Activated CD4-positive, alpha-beta T cell treated with anti-CD3 and anti-CD28 coated beads, Interleukin-2, amount 10 ng/mL, durations not matched to agents 24 days and 14 days (primary cell): ENCODE data around the gene KCTD19. TPM values are rescaled to one million over a fixed set of nuclear protein-coding genes. Genes with fewer than 3 reads are reported as not detected.

Experiments
- DNase-seq: peaks from one replicate; pipeline ENCODE4 v3.0.0; 2022
- H3K27ac Mint-ChIP-seq: one replicate; pipeline ENCODE4 v1.8.0; 2022; ENCODE audit warnings: mild to moderate bottlenecking, mixed read lengths
- H3K27me3 Mint-ChIP-seq: one replicate; pipeline ENCODE4 v1.8.0; 2022; ENCODE audit warnings: mixed read lengths
- H3K36me3 Mint-ChIP-seq: one replicate; pipeline ENCODE4 v1.8.0; 2022; ENCODE audit warnings: low read depth, mild to moderate bottlenecking, mixed read lengths
- H3K4me1 Mint-ChIP-seq: one replicate; pipeline ENCODE4 v1.8.0; 2021; ENCODE audit warnings: mixed read lengths
- H3K4me3 Mint-ChIP-seq: one replicate; pipeline ENCODE4 v1.8.0; 2022; ENCODE audit warnings: mild to moderate bottlenecking, moderate library complexity, mixed read lengths
- H3K9me3 Mint-ChIP-seq: one replicate; pipeline ENCODE4 v1.8.0; 2021; ENCODE audit warnings: mixed read lengths
- intact Hi-C: fragments of 100-400 bp; cut with micrococcal nuclease; formaldehyde crosslinking; loops from one replicate; pipeline ENCODE4 v1.15.1; 2023
- total RNA-seq: library from RNA; stranded (reverse); gene quantifications from 2 replicates; pipeline ENCODE4 v1.2.3, GENCODE V29; 2022

The KCTD19 gene
- total RNA-seq, 1 donor from 2014 or later, result 1.0 TPM

DNA sequence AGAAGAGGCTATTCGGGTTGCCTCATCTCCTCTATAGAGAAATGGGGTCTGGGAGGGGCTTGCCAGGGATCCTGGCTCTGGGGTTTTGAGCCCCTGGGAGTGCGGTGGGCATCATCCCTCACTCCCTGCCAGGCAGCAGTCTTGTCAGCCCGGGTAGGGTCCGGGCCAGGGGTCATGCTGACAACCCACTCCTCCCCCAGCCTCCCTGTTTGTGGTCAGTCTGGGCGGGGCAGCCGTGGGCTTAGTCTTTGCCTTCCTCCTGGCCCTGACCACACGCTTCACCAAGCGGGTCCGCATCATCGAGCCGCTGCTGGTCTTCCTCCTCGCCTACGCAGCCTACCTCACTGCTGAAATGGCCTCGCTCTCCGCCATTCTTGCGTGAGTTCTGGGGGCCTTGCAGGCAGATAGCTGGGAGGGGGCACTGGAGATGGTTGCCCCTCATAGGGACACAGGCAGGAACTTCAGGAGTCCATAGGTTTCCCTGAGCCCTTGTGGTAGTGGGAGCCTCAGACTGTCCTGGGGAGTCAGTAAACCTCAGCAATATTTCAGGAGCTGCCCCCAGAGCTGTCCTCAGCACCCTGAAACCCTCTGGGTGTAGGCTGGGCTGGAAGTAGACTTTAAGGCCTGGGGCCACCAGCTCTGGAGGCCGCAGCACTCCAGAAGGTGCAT, 70.9 kb downstream of the KCTD19 start:
- Mint-ChIP-seq H3K9me3 (no peaks in the 10 kb centered on the region), H3K36me3 (no peaks in the 10 kb centered on the region)
- intact Hi-C loops, result no loop called here

DNA sequence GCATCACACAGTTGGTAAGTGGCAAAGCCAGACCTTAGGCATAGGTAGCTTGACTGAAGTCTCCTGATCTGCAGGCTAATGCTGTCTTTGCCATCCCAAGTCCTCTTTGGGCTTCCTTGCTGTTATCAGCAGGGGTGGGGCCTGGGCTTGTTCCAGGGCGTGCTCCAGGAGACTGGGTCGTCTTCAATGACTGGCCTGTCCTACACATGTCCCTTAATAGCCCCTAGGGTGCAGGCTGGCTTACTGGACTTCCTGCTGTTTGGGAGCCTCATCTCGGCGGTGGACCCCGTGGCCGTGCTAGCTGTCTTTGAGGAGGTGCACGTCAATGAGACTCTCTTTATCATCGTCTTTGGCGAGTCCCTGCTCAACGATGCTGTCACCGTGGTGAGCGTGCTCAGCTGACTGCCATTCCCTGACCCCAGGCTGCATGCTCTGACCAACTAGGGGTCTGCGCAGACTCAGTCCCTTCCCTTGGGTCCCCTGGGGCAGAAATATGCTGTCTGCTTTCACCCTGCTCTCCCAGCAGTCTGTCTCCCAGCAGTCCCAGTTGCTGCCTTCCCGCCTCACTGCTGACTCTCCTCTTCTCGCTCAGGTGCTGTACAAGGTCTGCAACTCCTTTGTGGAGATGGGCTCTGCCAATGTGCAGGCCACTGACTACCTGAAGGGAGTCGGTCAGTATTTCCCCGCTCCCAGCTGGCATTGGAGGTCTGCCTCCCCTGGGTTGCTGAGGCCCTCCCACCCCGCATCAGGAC, 71.6 kb downstream of the KCTD19 start:
- H3K27ac Mint-ChIP-seq, result no peak overlapping the region
- H3K36me3 Mint-ChIP-seq, result no peaks in the 10 kb centered on the region
- H3K4me1 Mint-ChIP-seq, result peaks cover 4% of the 10 kb centered on the region
- H3K27me3 Mint-ChIP-seq, result peaks cover 7% of the 10 kb centered on the region
- H3K9me3 Mint-ChIP-seq, result no peaks in the 10 kb centered on the region
- intact Hi-C loops, result no loop called here
- no peak for DNase-seq
- H3K4me3 Mint-ChIP-seq, result no peak overlapping the region

More for the DNA sequence above, 70.9 kb downstream of the KCTD19 start:
- Mint-ChIP-seq H3K27ac (no peak overlapping the region), H3K27me3 (peaks cover under 1% of the 10 kb centered on the region), H3K4me1 (peaks cover 3% of the 10 kb centered on the region), H3K4me3 (no peak overlapping the region)
- DNase-seq, result no peak

DNA sequence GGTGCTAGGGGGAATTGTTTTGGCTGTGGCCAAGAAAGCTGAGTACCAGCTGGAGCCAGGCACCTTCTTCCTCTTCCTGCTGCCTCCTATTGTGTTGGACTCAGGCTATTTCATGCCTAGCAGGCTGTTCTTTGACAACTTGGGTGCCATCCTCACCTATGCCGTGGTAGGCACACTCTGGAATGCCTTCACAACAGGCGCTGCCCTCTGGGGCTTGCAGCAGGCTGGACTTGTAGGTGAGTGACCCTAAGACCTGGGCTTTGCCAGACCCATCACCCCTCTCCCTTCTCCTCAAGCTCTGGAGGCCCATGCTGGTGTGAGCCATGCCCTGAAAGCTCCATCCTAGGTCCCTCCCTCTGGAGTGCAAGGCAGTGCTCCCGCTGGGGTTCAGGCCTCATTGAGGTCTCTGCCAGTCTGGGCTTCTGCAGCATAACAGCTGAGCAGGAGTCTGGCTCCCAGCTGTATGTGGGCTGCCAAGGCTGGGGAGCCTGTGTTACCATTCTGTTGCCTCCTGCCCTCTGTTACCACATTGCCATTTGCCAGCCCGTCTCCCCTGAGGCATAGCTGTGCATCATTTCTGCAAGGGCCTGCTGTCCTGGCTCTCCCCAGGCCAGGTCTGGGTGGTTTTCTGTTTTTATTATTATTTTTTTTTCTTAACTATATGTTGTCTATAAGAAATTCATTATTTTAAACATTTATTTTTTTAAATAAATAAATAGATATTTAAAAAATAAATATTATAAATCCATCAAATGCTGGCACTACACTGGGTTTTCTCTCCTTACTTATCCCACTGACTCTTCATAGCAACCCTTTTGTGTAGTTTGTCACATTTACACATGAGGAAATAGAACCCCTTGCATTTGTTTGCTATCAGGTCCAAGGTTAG, 73.7 kb downstream of the KCTD19 start:
- no peak for DNase-seq
- Mint-ChIP-seq H3K27me3 (peaks cover 14% of the 10 kb centered on the region), H3K27ac (no peak overlapping the region), H3K36me3 (no peaks in the 10 kb centered on the region), H3K4me3 (no peak overlapping the region), H3K9me3 (no peaks in the 10 kb centered on the region), H3K4me1 (peaks cover 19% of the 10 kb centered on the region)
- intact Hi-C loops, result no loop called here

DNA sequence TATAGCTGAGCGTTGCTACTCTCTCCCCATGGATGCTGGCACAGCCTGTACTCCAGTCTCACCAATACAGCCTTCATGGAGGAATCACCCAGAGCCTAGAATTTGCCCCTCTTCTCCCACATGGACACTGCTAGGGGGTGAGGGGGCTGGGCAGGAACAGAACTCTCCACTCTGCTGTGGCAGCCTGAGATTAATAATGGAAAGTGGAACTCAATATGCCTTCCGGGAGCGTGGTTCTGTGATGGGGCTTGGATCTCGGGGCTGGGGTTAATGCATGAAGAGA, 76.6 kb downstream of the KCTD19 start:
- Mint-ChIP-seq H3K4me3 (peak overlapping the region; percentile 89), H3K9me3 (no peaks in the 10 kb centered on the region), H3K27me3 (peaks cover 14% of the 10 kb centered on the region), H3K27ac (no peak overlapping the region), H3K4me1 (peaks cover 29% of the 10 kb centered on the region), H3K36me3 (peaks cover 2% of the 10 kb centered on the region)
- DNase-seq, result no peak
- intact Hi-C loops, result no loop called here

DNA sequence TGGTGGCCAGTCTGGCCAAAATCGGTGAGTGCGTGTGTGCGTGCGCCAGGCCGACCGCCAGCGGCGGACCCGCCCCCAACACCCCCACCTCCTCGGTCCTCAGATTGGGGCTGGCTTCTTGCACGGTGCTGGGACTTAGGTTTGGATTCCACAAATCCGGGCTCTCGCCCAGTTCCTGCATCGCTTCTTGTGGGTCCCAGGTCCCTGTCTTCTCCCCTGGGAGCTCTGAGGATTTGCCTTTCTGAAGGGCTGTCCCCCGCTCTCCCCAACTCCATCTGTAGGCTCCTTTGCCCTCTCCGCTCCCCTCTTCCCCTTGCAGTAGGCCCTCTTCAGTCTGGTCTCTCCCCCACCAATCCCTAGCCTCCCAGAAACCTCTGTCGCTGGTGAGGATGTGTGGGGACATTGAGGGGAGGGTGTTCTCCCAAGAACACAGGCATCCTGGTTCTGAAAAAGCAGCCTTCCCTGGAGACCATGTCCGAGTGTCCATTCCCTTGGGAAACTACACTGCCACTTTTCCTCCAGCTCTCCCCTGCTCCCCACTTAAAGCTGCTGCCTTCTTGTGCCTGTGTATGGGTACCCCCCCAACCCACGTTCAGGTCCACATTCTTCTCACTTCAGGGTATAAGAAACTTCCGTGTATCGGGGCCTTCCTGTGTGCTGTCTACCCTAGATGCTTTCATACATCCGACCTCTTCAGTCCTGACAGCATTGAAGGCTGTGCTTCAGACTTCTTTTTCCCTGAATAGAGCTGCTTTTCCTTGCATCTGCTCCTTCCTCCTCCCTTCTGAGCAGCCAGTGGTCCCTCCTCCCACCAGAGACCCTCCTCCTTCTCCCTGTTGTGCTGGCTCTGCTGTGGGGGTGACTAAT, 77.1 kb downstream of the KCTD19 start:
- Mint-ChIP-seq H3K4me1 (peaks cover 35% of the 10 kb centered on the region), H3K27ac (peak overlapping the region; percentile 31), H3K36me3 (peaks cover 4% of the 10 kb centered on the region), H3K4me3 (peak overlapping the region; percentile 89), H3K27me3 (peaks cover 14% of the 10 kb centered on the region), H3K9me3 (no peaks in the 10 kb centered on the region)
- intact Hi-C loops, result loop anchor here (10.0 kb wide), 1 partner anchor 595 kb away; the partner anchor contains the start of genes CENPT, NUTF2 and THAP11
- DNase-seq, result no peak

DNA sequence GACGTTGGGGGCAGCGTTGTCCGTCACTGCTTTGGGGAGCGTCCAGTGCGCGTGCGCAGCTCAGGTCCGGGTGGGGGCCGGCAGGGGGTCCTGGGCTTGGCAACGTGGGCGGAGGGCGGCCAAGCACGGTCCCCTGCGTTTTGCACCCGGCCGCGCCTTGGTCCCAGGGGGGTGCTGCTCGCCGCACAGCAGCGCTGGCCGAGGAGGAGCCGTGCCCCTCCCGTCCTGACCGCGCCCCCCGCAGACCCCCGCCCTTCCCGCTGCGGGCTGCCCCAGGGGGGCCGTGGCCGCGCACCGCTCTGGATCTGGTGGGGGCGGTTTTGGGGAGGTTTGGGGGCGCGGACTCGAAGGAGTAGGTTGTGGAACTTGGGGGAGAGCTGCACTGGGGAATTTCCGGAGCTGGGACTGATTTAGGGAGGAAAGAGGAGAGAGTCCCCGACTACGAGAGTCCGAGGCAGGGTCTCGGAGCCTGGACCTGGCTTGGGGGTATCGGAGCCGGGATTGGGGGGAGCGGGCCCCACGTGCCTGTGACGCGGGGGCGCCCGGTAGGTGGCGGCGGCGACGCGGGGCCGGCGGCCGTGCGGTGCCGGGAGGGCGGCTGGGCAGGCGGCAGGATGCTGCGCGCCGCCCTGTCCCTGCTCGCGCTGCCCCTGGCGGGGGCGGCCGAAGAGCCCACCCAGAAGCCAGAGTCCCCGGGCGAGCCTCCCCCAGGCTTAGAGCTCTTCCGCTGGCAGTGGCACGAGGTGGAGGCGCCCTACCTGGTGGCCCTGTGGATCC, 78.0 kb downstream of the KCTD19 start, which contains the start of gene SLC9A5:
Gene SLC9A5 (plus strand): TSS at position 579 of the 777 bp plus-strand sequence. CDS start 36 bp downstream, at position 615.
- Mint-ChIP-seq H3K4me1 (peaks cover 42% of the 10 kb centered on the region), H3K9me3 (no peaks in the 10 kb centered on the region), H3K36me3 (peaks cover 4% of the 10 kb centered on the region), H3K27ac (peak within 1 kb of the TSS; percentile 91), H3K27me3 (peaks cover 14% of the 10 kb centered on the region), H3K4me3 (peak within 1 kb of the TSS; percentile 89)
- DNase-seq, result peak; percentile 86
- intact Hi-C loops, result loop anchor here (10.0 kb wide), 1 partner anchor 596 kb away; the partner anchor contains the start of genes CENPT, NUTF2 and THAP11

DNA sequence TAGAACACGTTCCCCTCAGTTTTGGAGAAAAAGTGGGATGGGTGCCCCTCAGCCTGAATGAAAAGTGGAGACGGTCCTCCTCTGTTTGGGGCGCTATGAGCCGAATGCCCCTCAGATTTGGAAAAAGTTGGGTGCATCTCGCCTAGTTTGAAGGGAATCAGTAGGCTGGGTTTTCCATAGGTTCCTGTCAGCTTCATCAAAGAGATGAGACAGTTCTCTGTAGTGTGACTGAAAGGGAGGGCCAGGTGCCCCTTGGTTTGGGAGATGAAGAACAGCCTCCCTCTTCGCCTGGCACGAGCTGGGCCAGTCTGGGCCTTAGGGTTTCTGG, 78.5 kb downstream of the KCTD19 start:
- DNase-seq, result no peak
- no peaks in the 10 kb centered on the region for H3K9me3 Mint-ChIP-seq
- H3K27me3 Mint-ChIP-seq, result peaks cover 14% of the 10 kb centered on the region
- peaks cover 4% of the 10 kb centered on the region for H3K36me3 Mint-ChIP-seq
- peak overlapping the region; percentile 89 for H3K4me3 Mint-ChIP-seq
- H3K4me1 Mint-ChIP-seq, result peaks cover 45% of the 10 kb centered on the region
- H3K27ac Mint-ChIP-seq, result peak overlapping the region; percentile 91
- intact Hi-C loops, result loop anchor here (10.0 kb wide), 1 partner anchor 597 kb away; the partner anchor contains the start of genes CENPT, NUTF2 and THAP11

DNA sequence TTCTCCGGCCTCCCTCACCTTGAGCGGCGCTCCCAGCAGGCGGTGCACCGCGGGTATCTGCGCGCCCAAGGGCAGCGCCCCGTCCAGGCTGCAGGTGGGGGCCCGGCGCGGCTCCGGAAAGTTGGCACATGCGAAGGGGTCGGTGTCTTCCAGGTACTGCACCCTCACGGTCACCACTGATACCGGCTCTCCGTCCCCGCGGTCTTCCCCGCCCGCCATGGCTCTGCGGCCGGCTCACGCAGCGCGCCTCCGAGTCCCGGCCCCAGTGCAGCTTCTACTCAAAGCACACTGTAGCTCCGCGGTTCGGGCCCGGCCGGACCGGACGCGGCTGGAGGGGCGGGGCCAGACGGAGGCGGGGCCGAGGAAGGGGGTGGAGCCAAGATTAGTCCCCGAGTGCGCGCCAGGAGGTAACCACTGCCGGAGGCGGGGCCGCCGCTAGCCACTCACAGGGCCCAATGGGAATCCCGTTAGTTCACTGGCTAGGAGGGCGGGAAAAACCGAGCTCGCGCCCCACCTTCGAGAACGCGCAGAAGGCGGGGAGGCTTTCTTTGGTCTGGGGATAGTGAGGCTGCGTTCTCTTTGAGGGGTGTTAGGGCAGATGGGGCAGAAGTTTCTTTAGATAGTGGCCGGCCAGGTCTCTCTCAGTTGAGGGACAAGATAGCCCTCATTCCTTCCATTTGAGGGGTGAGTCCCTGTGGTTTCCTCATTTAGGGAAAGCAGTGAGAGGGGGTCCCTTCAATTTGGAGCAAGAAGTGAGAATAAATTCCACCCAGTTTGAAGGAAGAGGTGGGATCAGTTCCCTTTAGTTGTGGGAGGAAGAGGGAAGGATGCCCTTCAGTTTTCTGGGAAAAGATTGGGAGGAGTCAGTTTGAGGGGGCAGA, 79.1 kb downstream of the KCTD19 start, which contains the start of gene FHOD1:
Gene FHOD1 (minus strand): TSS at position 290 of the 881 bp plus-strand sequence. CDS start 71 bp downstream, at position 219.
- intact Hi-C loops, result loop anchor here (1.0 to 10.0 kb wide), 5 partner anchors 31 to 597 kb away; partner anchors contain the start of genes ATP6V0D1, CENPT, CTCF and MATCAP1
- Mint-ChIP-seq H3K9me3 (no peaks in the 10 kb centered on the region), H3K4me3 (peak within 1 kb of the TSS; percentile 89), H3K4me1 (peaks cover 48% of the 10 kb centered on the region), H3K27ac (peak within 1 kb of the TSS; percentile 91), H3K27me3 (peaks cover 14% of the 10 kb centered on the region), H3K36me3 (peaks cover 7% of the 10 kb centered on the region)
- DNase-seq, result peak; percentile 100

DNA sequence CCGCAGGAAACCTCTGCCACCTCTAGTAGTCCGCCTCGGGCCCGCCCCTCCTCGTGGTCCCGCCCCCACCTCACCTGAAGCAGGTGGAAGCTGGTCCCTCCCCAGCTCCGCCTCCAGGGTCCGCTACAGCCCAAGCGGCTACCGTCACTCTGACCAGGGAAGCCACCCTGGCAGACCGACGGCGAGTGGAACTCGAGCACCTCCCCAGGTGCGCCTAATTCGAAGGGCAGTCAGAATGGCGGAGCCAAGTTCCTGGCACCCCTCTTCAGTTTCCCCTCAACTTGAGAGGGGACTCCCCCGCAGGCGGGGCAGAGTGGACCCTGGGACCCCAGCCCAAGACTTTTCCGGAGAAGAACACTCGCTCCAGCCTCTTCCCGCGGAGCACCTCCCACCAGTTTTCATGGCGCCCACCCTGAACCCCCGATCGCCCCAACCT, 79.8 kb downstream of the KCTD19 start:
- Mint-ChIP-seq H3K27ac (peak overlapping the region; percentile 91), H3K9me3 (no peaks in the 10 kb centered on the region), H3K27me3 (peaks cover 14% of the 10 kb centered on the region), H3K4me3 (peak overlapping the region; percentile 89), H3K4me1 (peaks cover 49% of the 10 kb centered on the region), H3K36me3 (peaks cover 7% of the 10 kb centered on the region)
- DNase-seq, result peak; percentile 81
- intact Hi-C loops, result loop anchor here (1.0 to 10.0 kb wide), 5 partner anchors 32 to 598 kb away; partner anchors contain the start of genes ATP6V0D1, CENPT, CTCF and MATCAP1

DNA sequence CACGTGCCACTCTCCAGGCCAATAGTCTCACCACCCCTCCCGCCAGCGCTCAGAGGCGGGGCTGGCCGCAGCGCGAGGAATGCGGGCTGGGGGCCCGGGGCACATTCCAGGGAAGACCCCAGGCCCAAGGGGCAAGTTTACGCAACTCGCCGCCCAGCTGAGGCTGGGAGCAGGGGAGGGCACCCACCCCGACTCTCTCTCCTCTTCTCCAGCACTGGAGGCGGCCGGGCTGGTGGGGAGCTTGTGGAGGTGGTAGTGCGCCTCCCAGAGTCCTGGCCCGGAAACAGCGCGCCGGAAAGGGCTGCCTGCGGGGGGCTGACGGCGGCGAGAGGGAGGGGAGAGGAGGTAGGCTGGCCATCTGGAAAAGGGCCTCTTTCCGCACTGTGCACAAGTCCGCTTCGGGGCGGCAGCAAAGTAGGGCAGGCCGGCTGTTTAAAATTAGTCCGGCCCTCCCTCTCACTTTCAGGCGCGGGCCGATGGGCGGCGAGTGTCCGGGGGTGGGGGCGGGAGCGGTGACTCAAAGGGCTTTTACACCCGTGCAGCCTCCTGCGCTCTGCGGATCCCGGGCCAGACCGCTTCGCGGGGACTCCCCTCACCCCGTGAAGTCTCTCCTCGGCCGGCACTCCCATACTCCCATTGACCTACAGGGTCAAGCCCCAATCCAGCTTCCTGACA, 80.3 kb downstream of the KCTD19 start:
- H3K27ac Mint-ChIP-seq, result peak overlapping the region; percentile 91
- H3K9me3 Mint-ChIP-seq, result no peaks in the 10 kb centered on the region
- peak overlapping the region; percentile 89 for H3K4me3 Mint-ChIP-seq

DNA sequence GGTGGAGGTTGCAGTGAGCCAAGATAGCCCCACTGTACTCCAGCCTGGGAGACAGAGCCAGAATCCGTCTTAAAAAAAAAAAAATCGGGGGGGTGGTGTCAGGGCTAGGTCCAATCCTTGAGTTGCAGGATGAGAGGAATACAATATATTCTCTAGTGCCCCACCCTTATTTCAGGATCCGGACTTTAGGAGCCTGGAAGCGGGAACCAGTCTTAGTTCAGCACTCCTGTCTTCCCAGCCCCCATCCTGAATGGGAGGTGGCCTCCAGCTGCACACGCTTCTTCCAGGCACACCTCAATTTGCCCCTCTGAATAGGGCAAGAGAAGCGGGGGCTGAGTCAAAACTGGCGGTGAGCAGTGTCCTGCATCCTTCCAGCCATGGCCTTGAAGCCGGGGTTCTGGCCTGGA, 80.9 kb downstream of the KCTD19 start:
- H3K4me1 Mint-ChIP-seq, result peaks cover 54% of the 10 kb centered on the region

More for the DNA sequence above, 80.3 kb downstream of the KCTD19 start:
- intact Hi-C loops, result loop anchor here (2.0 to 10.0 kb wide), 4 partner anchors 33 to 599 kb away; partner anchors contain the start of genes CENPT, CTCF, MATCAP1 and NUTF2
- Mint-ChIP-seq H3K4me1 (peaks cover 52% of the 10 kb centered on the region), H3K27me3 (peaks cover 14% of the 10 kb centered on the region), H3K36me3 (peaks cover 12% of the 10 kb centered on the region)
- peak; percentile 84 for DNase-seq

More for the DNA sequence above, 80.9 kb downstream of the KCTD19 start:
- Mint-ChIP-seq H3K9me3 (no peaks in the 10 kb centered on the region), H3K27me3 (peaks cover 14% of the 10 kb centered on the region), H3K4me3 (peak overlapping the region; percentile 89), H3K27ac (peak overlapping the region; percentile 96), H3K36me3 (peaks cover 13% of the 10 kb centered on the region)
- DNase-seq, result no peak
- intact Hi-C loops, result loop anchor here (2.0 to 10.0 kb wide), 4 partner anchors 33 to 599 kb away; partner anchors contain the start of genes CENPT, CTCF, MATCAP1 and NUTF2
